OCI-LY3 (cell line): ENCODE measurements around the gene JARID2.

Source experiments
- H2AFZ ChIP-seq: fragments of 200-600, 300-600 bp; shearing (Covaris generic); 2 replicates; pipeline ENCODE4 v1.6.0; 2014; ENCODE audit warnings: antibody characterized with exemption, low read depth, low read length
- H3K27ac ChIP-seq: fragments of 200-600, 300-600 bp; sonication (generic); 2 replicates; pipeline ENCODE4 v1.5.1; 2014; ENCODE audit warnings: mild to moderate bottlenecking, low read length, moderate library complexity, mixed read lengths
- H3K27me3 ChIP-seq: fragments of 200-600, 300-600 bp; sonication (generic); 2 replicates; pipeline ENCODE4 v1.6.1; 2014; ENCODE audit warnings: low read depth, low read length, mixed read lengths
- H3K36me3 ChIP-seq: fragments of 200-600, 300-600 bp; sonication (generic); replicated peaks from 2 replicates; pipeline ENCODE3; 2014; ENCODE audit warnings: low read depth, low read length, mixed read lengths
- H3K4me1 ChIP-seq: fragments of 300-600, 200-600 bp; sonication (generic); 2 replicates; pipeline ENCODE4 v1.6.1; 2014; ENCODE audit warnings: low read length, mixed read lengths
- H3K4me2 ChIP-seq: fragments of 200-600, 300-600 bp; sonication (generic); 2 replicates; pipeline ENCODE4 v1.6.1; 2014; ENCODE audit warnings: low read length, mixed read lengths
- H3K4me3 ChIP-seq: fragments of 300-600, 200-600 bp; sonication (generic); 2 replicates; pipeline ENCODE4 v1.5.1; 2014; ENCODE audit warnings: antibody characterized with exemption, mild to moderate bottlenecking, low read length, moderate library complexity
- H3K79me2 ChIP-seq: fragments of 300-600, 200-600 bp; shearing (Covaris generic); 2 replicates; pipeline ENCODE4 v1.6.1; 2014; ENCODE audit warnings: mild to moderate bottlenecking, low read length, mixed read lengths
- H3K9ac ChIP-seq: fragments of 300-600, 200-600 bp; shearing (Covaris generic); 2 replicates; pipeline ENCODE4 v1.6.0; 2014; ENCODE audit warnings: mild to moderate bottlenecking, low read length, moderate library complexity
- H3K9me3 ChIP-seq: fragments of 200-600, 300-600 bp; shearing (Covaris generic); 2 replicates; pipeline ENCODE4 v1.6.1; 2014; ENCODE audit warnings: low read length, mixed read lengths; ENCODE audit not compliant: insufficient read depth
- H4K20me1 ChIP-seq: fragments of 200-600, 300-600 bp; sonication (generic); 2 replicates; pipeline ENCODE4 v1.6.1; 2016; ENCODE audit warnings: low read length, mixed read lengths; ENCODE audit not compliant: insufficient read depth
- CTCF ChIP-seq: fragments of 200-600, 300-600 bp; sonication (generic); IDR thresholded peaks from 2 replicates; pipeline ENCODE4 v1.5.1; 2014; ENCODE audit warnings: antibody characterized with exemption, low read length, low read depth
- EZH2phosphoT487 ChIP-seq: fragments of 200-600 bp; shearing (Covaris generic); IDR thresholded peaks from 2 replicates; pipeline ENCODE4 v1.6.1; 2018; ENCODE audit warnings: antibody characterized with exemption, mixed run types, low read depth

Gene JARID2

GRCh38 chr6:15364401-15365037, 118.7 kb downstream of the JARID2 start:
- Histone ChIP-seq H3K36me3 (no peaks in the 10 kb centered on the region), H2AFZ (no peak overlapping the region), H3K27ac (no peak overlapping the region), H3K9me3 (no peaks in the 10 kb centered on the region), H3K27me3 (no peaks in the 10 kb centered on the region), H3K79me2 (peaks cover 95% of the 10 kb centered on the region), H3K4me3 (no peak overlapping the region), H3K9ac (no peak overlapping the region), H3K4me1 (peaks cover 9% of the 10 kb centered on the region; the same call in 1 of the 2 replicates), H3K4me2 (no peak overlapping the region), H4K20me1 (peaks cover 83% of the 10 kb centered on the region)
- TF ChIP-seq CTCF (no peak), EZH2phosphoT487 (no peak)

GRCh38 chr6:15365273-15365687, 119.4 kb downstream of the JARID2 start:
- TF ChIP-seq CTCF (no peak), EZH2phosphoT487 (no peak)
- Histone ChIP-seq H4K20me1 (peaks cover 85% of the 10 kb centered on the region), H3K4me3 (no peak overlapping the region), H3K27ac (no peak overlapping the region), H3K9me3 (no peaks in the 10 kb centered on the region), H3K79me2 (peaks cover 95% of the 10 kb centered on the region), H3K9ac (no peak overlapping the region), H3K4me1 (peaks cover 9% of the 10 kb centered on the region; the same call in 1 of the 2 replicates), H3K36me3 (no peaks in the 10 kb centered on the region), H3K27me3 (no peaks in the 10 kb centered on the region), H3K4me2 (no peak overlapping the region), H2AFZ (no peak overlapping the region)

- no peak overlapping the region for H3K4me2 ChIP-seq
- TF ChIP-seq EZH2phosphoT487 (no peak), CTCF (no peak)
These were observed 120.2 kb downstream of the JARID2 start for GRCh38 chr6:15366003-15366535.

GRCh38 chr6:15366879-15367278, 121.0 kb downstream of the JARID2 start:
- Histone ChIP-seq H3K4me2 (no peak overlapping the region), H4K20me1 (peaks cover 91% of the 10 kb centered on the region), H3K9ac (no peak overlapping the region), H3K4me3 (no peak overlapping the region), H3K27ac (no peak overlapping the region), H3K27me3 (no peaks in the 10 kb centered on the region), H3K9me3 (no peaks in the 10 kb centered on the region), H3K4me1 (peaks cover 9% of the 10 kb centered on the region; the same call in 1 of the 2 replicates), H2AFZ (no peak overlapping the region), H3K36me3 (no peaks in the 10 kb centered on the region), H3K79me2 (peaks cover 95% of the 10 kb centered on the region)
- TF ChIP-seq EZH2phosphoT487 = no peak
- no peak for TF ChIP-seq CTCF

More at GRCh38 chr6:15366003-15366535, 120.2 kb downstream of the JARID2 start:
- Histone ChIP-seq H3K27ac (no peak overlapping the region), H3K4me1 (peaks cover 9% of the 10 kb centered on the region; the same call in 1 of the 2 replicates), H3K79me2 (peaks cover 95% of the 10 kb centered on the region), H3K4me3 (no peak overlapping the region), H3K36me3 (no peaks in the 10 kb centered on the region), H4K20me1 (peaks cover 88% of the 10 kb centered on the region), H3K9me3 (no peaks in the 10 kb centered on the region), H3K9ac (no peak overlapping the region), H2AFZ (no peak overlapping the region), H3K27me3 (no peaks in the 10 kb centered on the region)
